Stomach (tissue), 19 donors: ENCODE results near the gene IL10RA. TPM values are rescaled to one million over a fixed set of nuclear protein-coding genes. Genes with fewer than 3 reads are reported as not detected.

Experiments used
- DNase-seq, 2 donors: peaks; one replicate each; pipeline versions ENCODE4 v3.0.0 to v3.0.0-alpha.2; 2013 to 2019
- H3K27ac ChIP-seq, 5 donors: fragments of 200-600 bp in 4 of 5; sonication (generic) in 4 of 5; one replicate each; pipeline ENCODE4 v1.5.1; 2013 to 2019; ENCODE audit warnings: mild to moderate bottlenecking in 1 of 5, moderate library complexity in 1 of 5
- H3K27me3 ChIP-seq, 3 donors: fragments of 200-600 bp; sonication (generic); one replicate each; pipeline ENCODE4 v1.5.1; 2017 to 2019; ENCODE audit warnings: mixed run types in 1 of 3
- H3K36me3 ChIP-seq, 4 donors: fragments of 200-600 bp; sonication (generic); 1 replicate in 3 of 4; 2 replicates in 1 of 4; pipeline ENCODE4 v1.5.1; 2016 to 2019
- H3K4me1 ChIP-seq, 4 donors: fragments of 200-600 bp; sonication (generic); one replicate each; pipeline ENCODE4 v1.5.1; 2016 to 2019
- H3K4me3 ChIP-seq, 4 donors: fragments of 200-600 bp; sonication (generic) in 3 of 4; one replicate each; pipeline ENCODE4 v1.5.1; 2016 to 2019; ENCODE audit warnings: mild to moderate bottlenecking in 1 of 4
- H3K9me3 ChIP-seq, 4 donors: fragments of 200-600 bp; sonication (generic); one replicate each; pipeline ENCODE4 v1.5.1; 2016 to 2019
- CTCF ChIP-seq, 7 experiments: fragments of 450-650 bp in 4 of 7; fragments of 200-600 bp in 3 of 7; sonication (generic) in 3 of 7; IDR thresholded peaks; one replicate each; pipeline ENCODE4 v1.5.1; 2016 to 2019; ENCODE audit warnings: antibody characterized with exemption in 7 of 7, control low read depth in 2 of 7, mild to moderate bottlenecking in 1 of 7
- EP300 ChIP-seq: sonication (generic); formaldehyde crosslinking; IDR thresholded peaks from one replicate; pipeline ENCODE4 v1.6.1; 2017; ENCODE audit warnings: antibody characterized with exemption
- POLR2A ChIP-seq, 4 donors: fragments of 450-650 bp; IDR thresholded peaks; one replicate each; pipeline ENCODE4 v1.6.1; 2016; ENCODE audit warnings: antibody characterized with exemption in 4 of 4, control low read depth in 2 of 4, mild to moderate bottlenecking in 1 of 4, moderate library complexity in 1 of 4
- POLR2AphosphoS5 ChIP-seq, 3 donors: sonication (generic); formaldehyde crosslinking; IDR thresholded peaks; one replicate each; pipeline ENCODE4 v1.6.1; 2016; ENCODE audit warnings: antibody characterized with exemption in 3 of 3
- WGBS, 5 donors: extraction: QIAGEN DNeasy Blood & Tissue Kit in 3 of 5; methylation state at CpG; one replicate each; pipeline versions ENCODE4 v1.1.5 to v1.1.7; 2013 to 2018; 5-methylcytosine and 5-hydroxymethylcytosine counted together
- intact Hi-C: fragments of 100-400 bp; cut with DNase I; formaldehyde crosslinking; loops from one replicate; pipeline ENCODE4 v1.15.1; 2023; ENCODE audit warnings: low total_unique reads
- long read RNA-seq, 10 donors: transcript quantifications; one replicate each; lab custom pipeline, GENCODE V29; 2026
- polyA plus RNA-seq, 3 donors: library from polyadenylated mRNA; stranded (reverse); fragments of 200-250 nt; gene quantifications; one replicate each; pipeline ENCODE4 v1.2.3, GENCODE V29; 2013
- total RNA-seq, 5 donors: library from RNA; depleted of rRNA; stranded (reverse); fragments of >200 nt; gene quantifications; one replicate each; pipeline versions ENCODE4 v1.1.0 to v1.2.3, GENCODE V29; 2014 to 2016
- donor health status: healthy with polysubstance abuse.
- donor health status: Bipolar disorder and iron deficiency.
- donor health status: healthy.

Gene IL10RA
- total RNA-seq = 100 to 1,000 TPM in 1 of 5 donors, 10 to 100 TPM in 3, 1 to 10 TPM in 1; 5.4 to 190 (median 18.7) TPM
- polyA plus RNA-seq = 1 to 10 TPM; 2.1 to 4.2 (median 3.2) TPM
- long read RNA-seq, donor 1 = 0 reads
- long read RNA-seq, donor 2, partial matches to known transcripts = 0 of 1 reads
- long read RNA-seq, donor 2, other reads (novel, unspliced or antisense) = 0 of 1 reads
- long read RNA-seq, donor 3 = 0 reads
- long read RNA-seq, donor 4 = 0 reads
- long read RNA-seq, donor 5, partial matches to known transcripts = 0 of 1 reads
- long read RNA-seq, donor 5, other reads (novel, unspliced or antisense) = 0 of 1 reads
- long read RNA-seq, donor 6, partial matches to known transcripts = 0 of 1 reads
- long read RNA-seq, donor 6, other reads (novel, unspliced or antisense) = 0 of 1 reads
- long read RNA-seq, donor 7 = 0 reads
- long read RNA-seq, donor 8, partial matches to known transcripts = 0 of 1 reads
- long read RNA-seq, donor 8, other reads (novel, unspliced or antisense) = 0 of 1 reads
- long read RNA-seq, donor 9, partial matches to known transcripts = 0 of 2 reads
- long read RNA-seq, donor 9, other reads (novel, unspliced or antisense) = 0 of 2 reads
- long read RNA-seq, donor 10 = 0 reads

GRCh38 chr11:117985953-117986887, at the start of gene IL10RA:
TSS of gene IL10RA (plus strand) at chr11:117986394. CDS start at chr11:117986468, 74 bp downstream.
- Histone ChIP-seq H3K36me3 (peaks cover 0 to 14% (median 0%) of the 10 kb centered on the region in 4 donors), H3K4me3 (peak within 1 kb of the TSS; percentile 50 to 62 (median 56)), H3K9me3 (no peaks in the 10 kb centered on the region), H3K4me1 (peaks cover 11 to 33% (median 15%) of the 10 kb centered on the region in 4 donors), H3K27me3 (peaks cover 0 to 32% (median 12%) of the 10 kb centered on the region in 3 donors), H3K27ac (peak within 1 kb of the TSS; percentile 79 to 90 (median 81))
- peak; percentile 84 to 95 for DNase-seq
- intact Hi-C loops = no loop called here
- peak; percentile 62 to 90 (median 87) for TF ChIP-seq POLR2AphosphoS5 (IDR thresholded peaks at IDR 0.05)
- no peak for TF ChIP-seq CTCF (IDR thresholded peaks at IDR 0.05)
- TF ChIP-seq POLR2A (IDR thresholded peaks at IDR 0.05) = no peak
- TF ChIP-seq EP300 = no peak
- 3 to 10% (median 4%) methylated on average over 14 to 71 of the region's 71 CpGs for WGBS, 5 donors

- Histone ChIP-seq H3K4me1 (peaks cover 0 to under 1% (median 0%) of the 10 kb centered on the region in 4 donors), H3K27me3 (peaks cover 0 to 12% (median 0%) of the 10 kb centered on the region in 3 donors), H3K27ac (no peak overlapping the region), H3K9me3 (no peaks in the 10 kb centered on the region), H3K36me3 (no peaks in the 10 kb centered on the region), H3K4me3 (no peak overlapping the region)
- intact Hi-C loops = no loop called here
- 62 to 76% (median 70%) methylated on average over 6 of the region's 6 CpGs for WGBS, 5 donors
- DNase-seq = no peak
- TF ChIP-seq EP300 (no peak), POLR2A (IDR thresholded peaks at IDR 0.05) (no peak), CTCF (IDR thresholded peaks at IDR 0.05) (no peak), POLR2AphosphoS5 (IDR thresholded peaks at IDR 0.05) (no peak)
Measured at GRCh38 chr11:117936973-117937372, 49.2 kb upstream of the IL10RA start.

- Histone ChIP-seq H3K27me3 (no peaks in the 10 kb centered on the region), H3K9me3 (no peaks in the 10 kb centered on the region), H3K36me3 (no peaks in the 10 kb centered on the region), H3K4me3 (no peak overlapping the region), H3K27ac (no peak overlapping the region), H3K4me1 (no peaks in the 10 kb centered on the region)
- WGBS, 5 donors = 94 to 98% (median 96%) methylated on average over 8 of the region's 8 CpGs
- TF ChIP-seq POLR2AphosphoS5 (IDR thresholded peaks at IDR 0.05) = no peak
- TF ChIP-seq EP300 = no peak
- no peak for TF ChIP-seq CTCF (IDR thresholded peaks at IDR 0.05)
- intact Hi-C loops = loop anchor here (10.0 kb wide), 1 partner anchor 114 kb away; no protein-coding TSS in a partner anchor
- peak in 1 of 2 donors; percentile 15 for DNase-seq
Measured at GRCh38 chr11:117940736-117941135, 45.5 kb upstream of the IL10RA start.
